ENCODE results near the gene RPS6KA1. TPM values are rescaled to one million over a fixed set of nuclear protein-coding genes. Genes with fewer than 3 reads are reported as not detected.

RPS6KA1 gene
- total and polyA plus RNA-seq, 9 of the 15 experiments (the other 6 are each of a cell fraction or from before 2014, with no cell fraction given) = 2.4 to 61.0 (median 35.5) TPM

DNA sequence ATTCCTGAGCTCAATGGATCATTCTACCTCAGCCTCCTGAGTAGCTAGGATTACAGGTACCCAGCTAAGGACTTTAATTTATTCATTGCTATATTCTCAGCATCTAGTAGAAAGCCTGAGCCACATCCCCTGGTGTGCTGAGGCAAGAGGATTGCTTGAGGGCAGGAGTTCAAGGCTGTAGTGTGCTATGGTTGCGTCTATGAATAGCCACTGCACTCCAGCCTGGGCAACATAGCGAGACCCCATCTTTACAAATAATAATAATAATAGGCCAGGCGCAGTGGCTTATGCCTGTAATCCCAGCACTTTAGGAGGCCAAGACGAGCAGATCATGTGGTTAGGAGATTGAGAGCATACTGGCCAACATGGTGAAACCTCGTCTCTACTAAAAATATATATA, 3.3 kb upstream of the RPS6KA1 start:
- 49% methylated on average over 5 of the region's 5 CpGs for WGBS (ENCODE audit: insufficient coverage, low coverage, missing lambda C conversion rate)
- FAIRE-seq (no peak), ATAC-seq (no peak), DNase-seq (ENCODE audit: extremely low read depth in 1 of 4, low spot score in 3 of 4) (no peak)
- peaks cover 4 to 11% of the 10 kb centered on the region in 2 experiments; a peak in 2 of 5 replicates for H3K27me3 ChIP-seq (ENCODE audit: control insufficient read depth in 2 of 2, insufficient read depth in 2 of 2, low read length in 2 of 2)
- POLR2A ChIA-PET = interaction anchor here (1.0 to 9.9 kb wide), 2 partner anchors 9 to 20 kb away, joined by 3 to 60 read pairs; no protein-coding TSS in a partner anchor
- peaks cover 3% of the 10 kb centered on the region for H3K9me1 ChIP-seq (ENCODE audit: control insufficient read depth, insufficient read depth, low read length)
- H4K20me1 ChIP-seq (replicated peaks; ENCODE audit: control insufficient read depth, insufficient read depth, low read length) = no peaks in the 10 kb centered on the region; the same call in 1 of the 2 replicates
- no peak overlapping the region for H3K4me2 ChIP-seq (ENCODE audit: insufficient read depth, low read length)
- H3K9ac ChIP-seq (ENCODE audit: insufficient read depth in 1 of 2, low read depth in 2 of 2, low read length in 2 of 2) = no peak overlapping the region
- intact Hi-C loops (cut with micrococcal nuclease) = no loop called here
- no peaks in the 10 kb centered on the region for H3K9me3 ChIP-seq (replicated peaks; ENCODE audit: control insufficient read depth, insufficient read depth, low read depth, low read length)
- CTCF ChIA-PET (ENCODE audit: low intra/inter-chr PET ratio) = no interaction called here
- TF ChIP-seq ZNF121 (CRISPR knock-in tag; conservative IDR thresholded peaks at IDR 0.05) (peak; percentile 93), RBM25 (IDR thresholded peaks at IDR 0.05; ENCODE audit: low read depth, low read length, severe bottlenecking) (peak; percentile 25)
- TF ChIP-seq, protein P1, sequence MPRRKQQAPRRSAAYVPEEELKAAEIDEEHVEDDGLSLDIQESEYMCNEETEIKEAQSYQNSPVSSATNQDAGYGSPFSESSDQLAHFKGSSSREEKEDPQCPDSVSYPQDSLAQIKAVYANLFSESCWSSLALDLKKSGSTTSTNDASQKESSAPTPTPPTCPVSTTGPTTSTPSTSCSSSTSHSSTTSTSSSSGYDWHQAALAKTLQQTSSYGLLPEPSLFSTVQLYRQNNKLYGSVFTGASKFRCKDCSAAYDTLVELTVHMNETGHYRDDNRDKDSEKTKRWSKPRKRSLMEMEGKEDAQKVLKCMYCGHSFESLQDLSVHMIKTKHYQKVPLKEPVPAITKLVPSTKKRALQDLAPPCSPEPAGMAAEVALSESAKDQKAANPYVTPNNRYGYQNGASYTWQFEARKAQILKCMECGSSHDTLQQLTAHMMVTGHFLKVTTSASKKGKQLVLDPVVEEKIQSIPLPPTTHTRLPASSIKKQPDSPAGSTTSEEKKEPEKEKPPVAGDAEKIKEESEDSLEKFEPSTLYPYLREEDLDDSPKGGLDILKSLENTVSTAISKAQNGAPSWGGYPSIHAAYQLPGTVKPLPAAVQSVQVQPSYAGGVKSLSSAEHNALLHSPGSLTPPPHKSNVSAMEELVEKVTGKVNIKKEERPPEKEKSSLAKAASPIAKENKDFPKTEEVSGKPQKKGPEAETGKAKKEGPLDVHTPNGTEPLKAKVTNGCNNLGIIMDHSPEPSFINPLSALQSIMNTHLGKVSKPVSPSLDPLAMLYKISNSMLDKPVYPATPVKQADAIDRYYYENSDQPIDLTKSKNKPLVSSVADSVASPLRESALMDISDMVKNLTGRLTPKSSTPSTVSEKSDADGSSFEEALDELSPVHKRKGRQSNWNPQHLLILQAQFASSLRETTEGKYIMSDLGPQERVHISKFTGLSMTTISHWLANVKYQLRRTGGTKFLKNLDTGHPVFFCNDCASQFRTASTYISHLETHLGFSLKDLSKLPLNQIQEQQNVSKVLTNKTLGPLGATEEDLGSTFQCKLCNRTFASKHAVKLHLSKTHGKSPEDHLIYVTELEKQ (CRISPR knock-in tag; IDR thresholded peaks at IDR 0.05) = no peak
- BruUV-seq (replicated peaks) = no TSS peak
- H3K79me2 ChIP-seq (ENCODE audit: control insufficient read depth, insufficient read depth, low read length) = peaks cover 17% of the 10 kb centered on the region
- in situ Hi-C loops (cut with MboI) = no loop called here
- H3K27ac ChIP-seq (ENCODE audit: extremely low read depth, low read depth, low read length) = no peak overlapping the region
- H2AFZ ChIP-seq (ENCODE audit: low read depth, low read length) = no peak overlapping the region
- peaks cover 17 to 25% of the 10 kb centered on the region in 2 experiments for H3K4me1 ChIP-seq (replicated peaks in 1 of 2; ENCODE audit: control insufficient read depth in 2 of 2, insufficient read depth in 2 of 2, low read length in 2 of 2)
- no peaks in the 10 kb centered on the region for H3K36me3 ChIP-seq (ENCODE audit: control insufficient read depth, insufficient read depth, low read length)
- H3K4me3 ChIP-seq = no peak overlapping the region
